ENCODE results near the gene AP3B1.
"Not testable (repeated sequence)": the region's sequence is repeated elsewhere in the genome, so short reads cannot be mapped to it uniquely, and the experiment has no call there.

AP3B1 gene

GRCh38 chr5:78178356-78178755 is 116.1 kb downstream of the AP3B1 start:
- no peak for DNase-seq (ENCODE audit: low read depth in 1 of 2, low spot score in 1 of 2)

GRCh38 chr5:78170335-78170734 is 124.2 kb downstream of the AP3B1 start:
- DNase-seq (ENCODE audit: low read depth in 1 of 2, low spot score in 1 of 2), result not testable (repeated sequence)

- no peak for DNase-seq (ENCODE audit: low read depth in 1 of 2, low spot score in 1 of 2)
These were observed 132.1 kb downstream of the AP3B1 start for GRCh38 chr5:78162253-78162862.

DNA sequence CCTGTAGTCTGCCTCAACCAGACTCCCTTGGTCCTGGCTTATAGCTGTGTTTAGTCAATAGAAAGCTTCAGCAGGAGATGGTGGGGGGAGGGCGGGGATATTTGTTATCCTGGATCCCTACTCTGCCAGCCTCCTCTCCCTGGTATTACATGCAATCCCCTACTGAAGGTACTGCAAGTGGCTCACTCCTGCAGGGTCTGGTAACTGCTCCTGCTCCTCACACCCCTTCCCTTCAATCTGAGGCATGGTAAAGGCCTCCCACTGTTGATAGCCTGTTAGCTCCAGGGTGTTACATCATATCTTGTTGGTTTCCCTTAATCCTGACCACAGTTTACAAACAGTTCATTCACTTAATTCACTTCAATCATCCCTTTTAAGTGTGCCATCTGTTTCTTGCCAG is 137.5 kb downstream of the AP3B1 start:
- no peak for DNase-seq (ENCODE audit: low read depth in 1 of 2, low spot score in 1 of 2)

DNA sequence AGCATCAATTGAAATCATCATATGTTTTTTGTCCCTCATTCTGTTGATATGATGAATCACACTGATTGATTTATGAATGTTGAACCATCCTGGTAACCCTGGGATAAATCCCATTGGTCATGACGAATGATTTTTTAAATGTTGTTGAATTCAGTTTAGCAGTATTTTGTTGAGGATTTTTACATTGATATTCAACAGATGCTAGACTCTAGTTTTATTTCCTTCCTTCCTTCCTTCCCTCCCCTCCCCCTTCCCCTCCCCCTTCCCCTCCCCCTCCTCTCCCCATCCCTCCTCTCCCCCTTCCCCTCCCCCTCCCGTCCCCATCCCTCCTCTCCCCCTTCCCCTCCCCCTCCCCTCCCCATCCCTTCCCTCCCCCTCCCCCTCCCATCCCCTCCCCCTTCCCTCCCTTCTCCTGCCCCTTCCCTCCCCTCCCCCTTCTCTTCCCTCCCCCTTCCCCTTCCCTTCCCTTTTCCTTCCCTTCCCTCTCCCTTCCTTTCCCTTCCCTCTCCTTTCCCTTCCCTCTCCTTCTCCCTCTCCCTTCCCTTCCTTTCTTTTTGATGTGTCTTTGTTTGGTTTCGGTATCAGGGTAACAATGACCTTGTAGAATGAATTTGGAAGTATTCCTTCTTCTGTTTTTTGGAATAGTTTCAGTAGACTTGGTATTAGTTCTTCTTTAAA is 142.8 kb downstream of the AP3B1 start:
- no peak for DNase-seq (ENCODE audit: low read depth in 1 of 2, low spot score in 1 of 2)

GRCh38 chr5:78137290-78137689 is 157.2 kb downstream of the AP3B1 start:
- DNase-seq (ENCODE audit: low read depth in 1 of 2, low spot score in 1 of 2), result no peak

DNA sequence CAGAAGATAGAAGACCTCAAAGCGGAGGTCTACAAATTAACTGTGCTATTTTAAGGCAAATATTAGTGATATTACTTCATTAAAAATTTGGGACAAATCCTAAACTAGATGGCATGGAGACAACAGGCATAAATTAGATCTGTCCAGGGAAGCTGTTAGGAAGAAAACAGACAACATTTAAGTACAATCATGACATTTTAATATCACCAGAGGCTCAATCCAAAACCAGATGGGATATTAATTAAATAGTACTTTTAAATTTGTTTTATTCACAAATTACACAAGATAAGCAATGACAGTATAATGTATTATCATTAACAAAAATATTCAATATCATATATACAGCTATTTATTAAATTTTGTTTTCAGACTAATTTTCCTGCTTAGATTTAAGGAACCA is 161.1 kb downstream of the AP3B1 start:
- no peak for DNase-seq (ENCODE audit: low read depth in 1 of 2, low spot score in 1 of 2)

DNA sequence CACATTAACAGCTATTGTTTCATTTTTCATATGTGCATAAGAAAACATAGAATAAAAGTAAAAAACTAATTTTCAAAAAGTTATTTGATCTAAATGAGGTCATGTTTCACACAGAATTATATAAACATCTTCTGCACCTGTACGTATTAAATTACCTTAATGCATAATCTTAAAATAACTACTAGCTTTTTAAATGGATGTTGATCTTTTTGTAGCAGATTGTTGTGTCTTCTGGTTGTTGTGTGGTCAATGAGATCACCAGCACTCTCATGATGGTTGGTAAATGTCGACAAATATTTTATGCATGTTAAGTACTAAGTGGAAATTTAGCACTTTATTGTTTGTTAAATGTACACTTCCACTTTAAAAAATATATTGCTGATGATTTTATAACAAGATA is 162.0 kb downstream of the AP3B1 start:
- DNase-seq (ENCODE audit: low read depth in 1 of 2, low spot score in 1 of 2), result no peak

GRCh38 chr5:78129597-78129996 is 164.9 kb downstream of the AP3B1 start:
- DNase-seq (ENCODE audit: low read depth in 1 of 2, low spot score in 1 of 2), result no peak

DNA sequence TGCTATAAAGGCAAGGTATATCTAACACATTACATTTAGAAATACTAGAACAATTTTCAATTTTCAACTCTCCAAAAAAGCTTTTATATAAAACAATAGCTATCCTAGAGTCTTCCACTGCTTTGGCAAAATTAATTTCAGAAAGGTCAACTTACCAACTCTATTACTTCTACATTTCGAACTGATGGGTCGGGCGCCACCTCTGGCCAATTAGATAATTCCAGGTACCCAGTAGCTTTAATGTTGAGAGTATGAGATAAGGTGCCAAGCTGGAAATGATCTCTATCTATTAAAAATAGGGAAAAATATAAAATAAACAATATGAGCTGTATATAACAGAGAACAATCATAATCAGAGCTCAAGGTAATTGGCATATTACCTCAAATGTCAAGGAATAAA is 166.6 kb downstream of the AP3B1 start:
- DNase-seq (ENCODE audit: low read depth in 1 of 2, low spot score in 1 of 2), result no peak

- no peak for DNase-seq (ENCODE audit: low read depth in 1 of 2, low spot score in 1 of 2)
These were observed 168.0 kb downstream of the AP3B1 start for GRCh38 chr5:78126536-78126935.

- DNase-seq (ENCODE audit: low read depth in 1 of 2, low spot score in 1 of 2), result no peak
These were observed 178.3 kb downstream of the AP3B1 start for GRCh38 chr5:78116167-78116566.

DNA sequence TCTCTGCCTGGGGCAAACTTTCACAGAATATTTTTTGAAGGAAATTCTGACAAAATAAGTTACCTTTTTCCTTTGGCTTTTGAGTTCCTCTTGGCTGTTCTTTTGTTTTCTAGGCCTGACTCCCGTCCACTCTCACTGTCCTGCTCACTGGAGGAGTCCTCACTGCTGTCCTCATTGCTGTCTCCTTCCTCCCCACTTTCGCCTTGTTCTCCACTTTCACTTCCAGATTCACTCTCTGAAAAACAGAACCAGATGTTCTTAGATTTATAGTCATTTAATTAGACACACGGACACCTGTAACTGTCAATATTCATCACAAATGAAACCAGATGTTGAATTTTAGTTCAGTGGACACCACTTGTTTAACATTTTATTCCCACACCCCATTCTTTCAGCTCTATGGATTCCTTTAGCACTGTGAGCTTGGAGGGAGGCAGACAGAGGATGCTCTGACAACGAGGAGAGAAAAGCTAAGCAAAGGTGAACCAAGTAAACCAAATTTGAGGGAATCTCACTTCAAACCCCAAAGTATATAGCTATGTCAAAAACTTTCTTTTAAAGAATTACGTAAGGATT is 180.7 kb downstream of the AP3B1 start:
- no peak for DNase-seq (ENCODE audit: low read depth in 1 of 2, low spot score in 1 of 2)

- DNase-seq (ENCODE audit: low read depth in 1 of 2, low spot score in 1 of 2), result no peak
These were observed 181.6 kb downstream of the AP3B1 start for GRCh38 chr5:78112931-78113330.

DNA sequence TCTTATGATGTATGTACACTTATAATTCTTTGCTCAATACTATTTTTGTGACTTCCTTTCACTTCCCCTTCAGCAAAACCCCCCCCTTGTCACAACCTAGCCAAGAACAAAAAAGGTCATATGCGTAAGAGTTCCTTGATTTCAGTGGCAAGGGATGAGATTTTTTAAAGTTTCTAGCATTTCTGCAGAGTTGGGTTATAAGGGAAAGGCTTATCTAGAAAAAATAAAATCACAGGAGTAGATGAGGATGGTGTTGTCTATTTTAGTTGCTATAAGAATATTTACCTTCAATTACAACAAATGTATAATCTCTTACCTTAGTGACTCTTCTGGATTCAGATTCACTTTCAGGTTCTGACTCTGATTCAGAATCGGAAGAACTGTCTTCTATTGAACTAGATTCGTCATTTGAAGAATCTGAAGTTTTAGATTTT is 184.6 kb downstream of the AP3B1 start:
- no peak for DNase-seq (ENCODE audit: low read depth in 1 of 2, low spot score in 1 of 2)

GRCh38 chr5:78108564-78108963 is 185.9 kb downstream of the AP3B1 start:
- DNase-seq (ENCODE audit: low read depth in 1 of 2, low spot score in 1 of 2), result no peak

DNA sequence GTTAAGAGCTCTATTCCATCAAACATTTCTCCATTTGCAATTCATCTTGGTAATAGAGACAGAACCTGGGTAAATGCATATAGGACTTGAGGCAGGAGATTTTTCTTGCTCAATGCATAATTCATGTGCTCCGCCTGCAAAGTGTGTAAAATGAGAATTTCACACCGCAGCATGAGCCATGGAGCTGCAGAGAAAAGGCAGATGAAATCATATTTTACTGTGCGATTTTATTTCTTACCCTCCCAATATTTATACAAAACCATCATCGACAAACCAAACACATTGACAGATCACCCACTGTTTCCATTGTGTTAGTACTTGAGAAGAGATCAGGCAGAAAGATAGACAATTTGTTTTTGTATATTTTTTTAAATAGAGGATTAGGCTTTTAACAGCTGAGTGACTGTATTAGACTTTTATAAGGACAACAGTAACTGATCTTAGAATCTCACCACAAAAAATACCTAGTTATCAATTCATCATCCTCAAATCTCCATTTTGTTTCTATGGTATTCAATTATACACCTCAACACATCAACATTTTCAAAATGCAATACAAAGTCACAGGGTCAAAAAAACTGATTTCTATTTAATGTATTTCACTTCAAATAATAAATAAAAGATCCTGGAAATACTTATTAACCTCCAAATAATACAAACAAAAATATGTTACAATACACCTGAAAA is 191.1 kb downstream of the AP3B1 start:
- no peak for DNase-seq (ENCODE audit: low read depth in 1 of 2, low spot score in 1 of 2)

DNA sequence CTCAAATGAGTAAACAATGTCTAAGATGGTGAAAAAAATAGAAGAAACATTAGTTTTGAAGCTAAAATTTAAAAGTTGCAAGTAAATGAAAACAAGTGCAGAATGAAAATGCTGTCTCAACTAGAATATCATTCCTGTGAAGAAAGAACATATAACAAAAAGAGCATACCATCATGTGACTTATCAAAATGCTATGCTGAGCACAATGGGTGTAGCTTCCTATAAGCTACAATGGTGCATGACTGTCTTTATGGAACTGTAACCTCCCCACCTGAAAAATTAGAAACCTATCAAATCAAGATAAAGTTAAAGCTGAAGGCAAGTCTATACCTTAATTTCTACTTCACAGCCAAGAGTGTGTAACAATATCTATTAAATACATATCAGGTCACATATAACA is 192.0 kb downstream of the AP3B1 start:
- DNase-seq (ENCODE audit: low read depth in 1 of 2, low spot score in 1 of 2), result no peak

- DNase-seq (ENCODE audit: low read depth in 1 of 2, low spot score in 1 of 2), result no peak
These were observed 199.4 kb downstream of the AP3B1 start for GRCh38 chr5:78095125-78095524.

DNA sequence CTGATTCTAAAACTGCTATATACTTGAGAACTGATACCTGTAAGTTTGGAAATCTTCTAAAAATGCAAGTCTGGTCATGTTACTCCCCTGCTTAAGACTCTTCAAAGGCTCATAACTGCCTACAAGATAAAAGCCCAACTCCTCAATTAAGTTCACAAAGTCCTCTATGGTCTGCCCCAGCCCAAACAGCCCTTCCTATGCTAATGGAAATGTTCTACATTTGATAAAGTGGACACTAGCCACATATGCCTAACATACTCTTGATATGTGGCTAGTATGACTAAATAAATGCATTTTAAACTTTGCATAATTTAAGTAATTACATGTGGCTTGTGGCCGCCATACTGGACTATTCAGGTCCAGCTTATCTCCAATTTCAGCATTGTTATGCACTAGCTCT is 204.5 kb downstream of the AP3B1 start:
- DNase-seq (ENCODE audit: low read depth in 1 of 2, low spot score in 1 of 2), result no peak

DNA sequence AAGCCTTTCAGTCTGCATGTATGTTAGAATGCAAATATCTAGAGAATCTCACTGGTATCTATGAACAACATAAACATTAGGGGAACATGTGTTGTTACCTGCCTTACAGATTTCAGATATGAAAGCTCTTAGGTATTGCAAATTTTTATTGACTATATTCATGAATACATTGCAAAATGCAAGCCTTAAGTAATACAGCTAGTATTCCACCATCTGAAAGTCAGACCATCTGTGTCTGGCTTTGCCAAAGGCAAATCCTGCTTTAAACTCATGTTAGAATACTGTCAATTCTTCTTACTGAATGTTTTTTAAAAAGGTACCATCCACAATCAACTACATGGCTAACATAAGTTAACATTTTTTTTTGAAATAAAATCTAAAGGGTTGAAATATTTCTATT is 215.6 kb downstream of the AP3B1 start:
- no peak for DNase-seq (ENCODE audit: low read depth in 1 of 2, low spot score in 1 of 2)

DNA sequence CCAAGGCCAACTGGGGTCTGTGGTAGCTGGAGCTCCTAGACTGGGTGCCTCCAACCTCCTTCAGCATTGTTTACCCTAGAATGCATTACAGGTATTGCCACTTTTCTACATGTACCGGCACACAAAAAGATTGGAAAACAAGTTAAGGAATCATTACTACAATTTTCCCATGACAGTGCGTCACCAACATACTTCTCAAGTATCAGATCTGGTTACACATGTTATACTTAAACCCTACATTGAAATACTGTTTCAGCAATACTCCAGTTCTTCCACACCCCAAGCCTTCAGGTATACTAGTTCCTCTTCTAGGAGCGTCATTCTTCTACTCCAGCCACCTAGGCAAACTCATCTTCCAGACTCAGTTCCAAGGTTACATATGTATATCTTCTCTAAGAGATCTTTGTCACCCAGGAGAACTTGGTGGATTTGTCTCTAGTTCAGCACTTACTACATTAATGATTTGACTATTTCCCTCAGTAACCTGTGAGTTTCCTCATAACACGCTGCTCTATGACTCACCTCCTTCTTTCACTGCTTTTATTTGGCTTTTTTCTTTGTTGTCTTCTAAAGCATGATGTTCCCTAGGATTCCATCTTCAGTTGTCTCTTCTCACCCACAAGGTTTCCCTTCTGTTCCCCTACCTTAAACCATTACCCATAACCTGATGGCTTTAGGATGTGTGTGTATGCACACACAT is 217.0 kb downstream of the AP3B1 start:
- no peak for DNase-seq (ENCODE audit: low read depth in 1 of 2, low spot score in 1 of 2)
